Mesenchymal stem cell (in vitro differentiated cells and primary cell): ENCODE results near the gene MVK.

Experiments used
- DNase-seq: peaks from one replicate; pipeline ENCODE4 v3.0.0-alpha.2; 2013
- H2AFZ ChIP-seq: one replicate; pipeline ENCODE4 v1.6.1; 2013; ENCODE audit warnings: low read depth, mild to moderate bottlenecking, control low read depth, inconsistent platforms, low read length, moderate library complexity
- H2AK5ac ChIP-seq: 2 replicates; pipeline ENCODE4 v1.6.1; 2013; ENCODE audit warnings: low read length, moderate library complexity, mild to moderate bottlenecking, inconsistent platforms; ENCODE audit not compliant: severe bottlenecking
- H2BK120ac ChIP-seq: one replicate; pipeline ENCODE4 v1.6.1; 2013; ENCODE audit warnings: low read depth, mild to moderate bottlenecking, inconsistent platforms, low read length, moderate library complexity
- H2BK12ac ChIP-seq, 2 experiments: one replicate each; pipeline ENCODE4 v1.6.1; 2013; ENCODE audit warnings: inconsistent platforms in 2 of 2, low read length in 2 of 2, mild to moderate bottlenecking in 2 of 2, moderate library complexity in 2 of 2, control low read depth in 1 of 2
- H2BK15ac ChIP-seq: one replicate; pipeline ENCODE4 v1.6.1; 2013; ENCODE audit warnings: mild to moderate bottlenecking, low read depth, inconsistent platforms; ENCODE audit not compliant: poor library complexity, severe bottlenecking
- H2BK5ac ChIP-seq: 2 replicates; pipeline ENCODE4 v1.6.1; 2013; ENCODE audit warnings: low read depth, mild to moderate bottlenecking, low read length, control low read depth, inconsistent platforms; ENCODE audit not compliant: poor library complexity, severe bottlenecking
- H3K14ac ChIP-seq, 2 experiments: one replicate each; pipeline ENCODE4 v1.6.1; 2013; ENCODE audit warnings: inconsistent platforms in 2 of 2, low read length in 2 of 2, control low read depth in 1 of 2, mild to moderate bottlenecking in 1 of 2, moderate library complexity in 1 of 2
- H3K18ac ChIP-seq, 2 experiments: one replicate each; pipeline ENCODE4 v1.6.1; 2013; ENCODE audit warnings: inconsistent platforms in 2 of 2, low read length in 2 of 2, control low read depth in 1 of 2, low read depth in 1 of 2, mild to moderate bottlenecking in 1 of 2
- H3K23ac ChIP-seq, 2 experiments: one replicate each; pipeline ENCODE4 v1.6.1; 2013; ENCODE audit warnings: inconsistent platforms in 2 of 2, low read length in 2 of 2, mild to moderate bottlenecking in 2 of 2, moderate library complexity in 2 of 2, control low read depth in 1 of 2
- H3K27ac ChIP-seq: 2 replicates; pipeline ENCODE4 v1.5.1; 2013; ENCODE audit warnings: mild to moderate bottlenecking, moderate library complexity, low read length, control low read depth, inconsistent platforms; ENCODE audit not compliant: poor library complexity, severe bottlenecking
- H3K27me3 ChIP-seq, 2 experiments: 2 replicates each; pipeline versions ENCODE4 v1.6.1 to v1.7.0; 2013; ENCODE audit warnings: low read length in 2 of 2, mild to moderate bottlenecking in 2 of 2, moderate library complexity in 2 of 2, control low read depth in 1 of 2, inconsistent platforms in 1 of 2; ENCODE audit not compliant: control insufficient read depth in 1 of 2, insufficient read depth in 1 of 2
- H3K36me3 ChIP-seq, 2 experiments: 2 replicates each; pipeline versions ENCODE4 v1.6.1 to v1.7.0; 2013; ENCODE audit warnings: low read length in 2 of 2, control low read depth in 1 of 2, inconsistent platforms in 1 of 2, low read depth in 1 of 2, mild to moderate bottlenecking in 1 of 2; ENCODE audit not compliant: insufficient read depth in 2 of 2, control insufficient read depth in 1 of 2
- H3K4ac ChIP-seq, 2 experiments: one replicate each; pipeline ENCODE4 v1.6.1; 2013; ENCODE audit warnings: inconsistent platforms in 2 of 2, low read length in 2 of 2, mild to moderate bottlenecking in 2 of 2, moderate library complexity in 2 of 2, control low read depth in 1 of 2, low read depth in 1 of 2
- H3K4me1 ChIP-seq: 2 replicates; pipeline ENCODE4 v1.6.1; 2013; ENCODE audit warnings: low read depth, low read length, control low read depth; ENCODE audit not compliant: control insufficient read depth, insufficient read depth
- H3K4me2 ChIP-seq: 2 replicates; pipeline ENCODE4 v1.6.1; 2013; ENCODE audit warnings: low read length, mild to moderate bottlenecking, inconsistent platforms; ENCODE audit not compliant: poor library complexity, severe bottlenecking
- H3K4me3 ChIP-seq, 2 experiments: 2 replicates each; pipeline versions ENCODE4 v1.5.1 to v1.7.0; 2013; ENCODE audit warnings: low read length in 2 of 2, mild to moderate bottlenecking in 2 of 2, control low read depth in 1 of 2, low read depth in 1 of 2; ENCODE audit not compliant: insufficient read depth in 1 of 2
- H3K79me1 ChIP-seq: replicated peaks from 2 replicates; pipeline ENCODE4 v1.6.1; 2013; ENCODE audit warnings: mild to moderate bottlenecking, control low read depth, low read length, inconsistent platforms; ENCODE audit not compliant: poor library complexity, severe bottlenecking
- H3K9ac ChIP-seq: 2 replicates; pipeline ENCODE4 v1.7.0; 2013; ENCODE audit warnings: mild to moderate bottlenecking, low read length, moderate library complexity
- H3K9me3 ChIP-seq: 2 replicates; pipeline ENCODE4 v1.7.0; 2013; ENCODE audit warnings: mild to moderate bottlenecking, low read length; ENCODE audit not compliant: control insufficient read depth
- H4K8ac ChIP-seq: one replicate; pipeline ENCODE4 v1.6.1; 2013; ENCODE audit warnings: inconsistent platforms, mild to moderate bottlenecking, low read length, moderate library complexity
- H4K91ac ChIP-seq: one replicate; pipeline ENCODE4 v1.6.1; 2013; ENCODE audit warnings: mild to moderate bottlenecking, low read length, inconsistent platforms
- WGBS: methylation state at CpG from one replicate; pipeline ENCODE4 v1.1.7; 2013; ENCODE audit warnings: mixed read lengths; 5-methylcytosine and 5-hydroxymethylcytosine counted together

The MVK gene

DNA sequence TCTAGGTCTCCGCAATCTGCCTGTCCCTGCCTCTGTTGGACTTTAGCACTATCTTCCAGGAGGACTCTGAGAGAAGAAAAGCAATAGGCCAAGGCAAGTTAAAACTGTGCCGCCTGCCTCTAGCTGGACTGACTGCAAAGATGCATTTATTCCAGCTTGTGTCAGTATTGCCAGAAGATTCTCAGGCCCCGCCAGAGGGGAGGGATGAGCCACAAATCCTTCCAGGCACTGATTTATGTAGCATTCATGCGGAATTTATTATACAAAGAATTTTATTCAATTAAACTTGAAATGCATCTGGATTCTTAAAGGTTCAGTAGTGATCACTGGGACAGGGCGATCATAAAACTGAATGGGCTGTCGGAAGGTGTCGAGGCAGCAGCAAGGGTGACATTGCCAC is 20.1 kb upstream of the MVK start:
- no peak overlapping the region for H3K18ac ChIP-seq
- H2AFZ ChIP-seq = no peak overlapping the region
- H2BK5ac ChIP-seq = no peak overlapping the region
- H2AK5ac ChIP-seq = no peak overlapping the region
- peaks cover 24 to 67% of the 10 kb centered on the region in 2 experiments for H3K27me3 ChIP-seq
- peaks cover 6% of the 10 kb centered on the region in 2 experiments for H3K36me3 ChIP-seq
- H3K9ac ChIP-seq = peak overlapping the region; percentile 16
- H3K14ac ChIP-seq = no peak overlapping the region
- H3K27ac ChIP-seq = no peak overlapping the region
- no peak overlapping the region for H3K4me2 ChIP-seq
- no peak overlapping the region for H3K4ac ChIP-seq
- no peak overlapping the region for H3K23ac ChIP-seq
- no peak overlapping the region for H4K8ac ChIP-seq
- H3K4me1 ChIP-seq = peaks cover 19% of the 10 kb centered on the region
- H3K4me3 ChIP-seq = no peak overlapping the region
- no peak overlapping the region for H4K91ac ChIP-seq
- H2BK15ac ChIP-seq = no peak overlapping the region
- no peak overlapping the region for H2BK120ac ChIP-seq
- no peaks in the 10 kb centered on the region for H3K79me1 ChIP-seq
- no peaks in the 10 kb centered on the region for H3K9me3 ChIP-seq
- H2BK12ac ChIP-seq = no peak overlapping the region
- no peak for DNase-seq
- 96% methylated on average over 5 of the region's 7 CpGs for WGBS

DNA sequence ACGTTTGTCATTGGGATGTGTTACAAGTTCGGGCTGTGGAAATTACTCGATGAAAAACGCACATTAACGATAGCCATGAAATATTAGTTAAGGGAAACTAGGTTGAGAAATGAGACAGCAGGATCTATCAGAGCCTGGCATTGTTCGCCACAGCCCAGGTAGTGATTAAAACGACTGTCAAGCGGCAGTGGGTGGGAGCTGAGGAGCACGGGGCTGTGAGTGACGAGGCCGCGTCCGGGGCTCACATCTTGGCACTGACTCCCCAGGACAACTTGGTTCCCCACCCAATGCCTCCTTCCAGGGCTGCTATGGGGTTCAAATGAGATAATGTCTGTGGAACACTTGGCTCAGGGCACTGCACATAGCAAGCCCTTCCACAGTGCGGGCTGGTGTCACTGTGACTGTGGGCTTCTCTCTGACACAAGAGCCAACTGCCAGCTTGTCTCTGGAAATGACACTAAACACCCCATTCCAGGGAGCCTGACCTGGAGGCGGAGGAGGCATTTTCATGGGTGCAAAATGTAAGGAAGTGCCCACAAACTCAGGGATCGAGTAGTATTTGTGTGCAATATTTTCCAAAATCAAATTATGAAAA is 19.6 kb upstream of the MVK start:
- no peak for DNase-seq
- Histone ChIP-seq H3K36me3 (peaks cover 6% of the 10 kb centered on the region in 2 experiments), H3K9ac (peak overlapping the region; percentile 16), H3K14ac (peak overlapping the region in 1 of 2 experiments; percentile 28), H3K4ac (no peak overlapping the region), H2AK5ac (no peak overlapping the region), H4K91ac (no peak overlapping the region), H2AFZ (no peak overlapping the region), H3K9me3 (no peaks in the 10 kb centered on the region), H4K8ac (no peak overlapping the region), H3K4me3 (peak overlapping the region in 1 of 2 experiments; percentile 14), H3K4me1 (peaks cover 23% of the 10 kb centered on the region), H3K4me2 (no peak overlapping the region), H3K18ac (no peak overlapping the region), H3K79me1 (no peaks in the 10 kb centered on the region), H3K27ac (no peak overlapping the region), H2BK120ac (no peak overlapping the region), H2BK5ac (no peak overlapping the region), H2BK15ac (no peak overlapping the region), H2BK12ac (no peak overlapping the region), H3K23ac (peak overlapping the region in 1 of 2 experiments; percentile 15), H3K27me3 (peaks cover 19 to 62% of the 10 kb centered on the region in 2 experiments)
- 90% methylated on average over 16 of the region's 16 CpGs for WGBS

DNA sequence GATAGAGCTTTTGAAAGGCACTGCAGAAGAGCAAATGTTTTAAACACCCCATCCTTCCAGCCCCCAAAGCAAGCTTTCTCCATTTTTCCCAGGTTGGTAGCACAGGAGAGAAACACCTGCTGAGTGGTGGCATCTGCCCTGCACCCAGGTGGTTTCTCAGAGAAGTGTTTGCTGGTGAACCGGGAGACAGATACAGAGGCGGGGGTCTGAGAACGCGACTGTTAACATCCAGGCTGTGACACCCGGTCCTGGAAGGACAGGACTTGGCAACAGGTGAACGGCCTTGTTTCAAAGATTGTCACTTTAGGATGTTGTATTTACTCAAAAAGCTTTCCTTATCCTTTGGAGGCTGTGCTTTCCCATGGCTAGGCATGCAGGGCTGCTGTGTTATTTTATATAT is 18.8 kb upstream of the MVK start:
- Histone ChIP-seq H2BK15ac (no peak overlapping the region), H3K18ac (no peak overlapping the region), H2BK120ac (no peak overlapping the region), H2BK5ac (no peak overlapping the region), H2AFZ (no peak overlapping the region), H3K4ac (no peak overlapping the region), H2AK5ac (no peak overlapping the region), H3K4me3 (no peak overlapping the region), H3K36me3 (peaks cover 6% of the 10 kb centered on the region in 2 experiments), H3K9ac (no peak overlapping the region), H3K23ac (no peak overlapping the region), H3K27ac (no peak overlapping the region), H2BK12ac (no peak overlapping the region), H4K8ac (no peak overlapping the region), H3K79me1 (no peaks in the 10 kb centered on the region), H3K9me3 (no peaks in the 10 kb centered on the region), H3K27me3 (peaks cover 19 to 54% of the 10 kb centered on the region in 2 experiments), H3K4me2 (no peak overlapping the region), H4K91ac (no peak overlapping the region), H3K14ac (no peak overlapping the region), H3K4me1 (peaks cover 22% of the 10 kb centered on the region)
- DNase-seq = no peak
- 100% methylated on average over 6 of the region's 6 CpGs for WGBS

DNA sequence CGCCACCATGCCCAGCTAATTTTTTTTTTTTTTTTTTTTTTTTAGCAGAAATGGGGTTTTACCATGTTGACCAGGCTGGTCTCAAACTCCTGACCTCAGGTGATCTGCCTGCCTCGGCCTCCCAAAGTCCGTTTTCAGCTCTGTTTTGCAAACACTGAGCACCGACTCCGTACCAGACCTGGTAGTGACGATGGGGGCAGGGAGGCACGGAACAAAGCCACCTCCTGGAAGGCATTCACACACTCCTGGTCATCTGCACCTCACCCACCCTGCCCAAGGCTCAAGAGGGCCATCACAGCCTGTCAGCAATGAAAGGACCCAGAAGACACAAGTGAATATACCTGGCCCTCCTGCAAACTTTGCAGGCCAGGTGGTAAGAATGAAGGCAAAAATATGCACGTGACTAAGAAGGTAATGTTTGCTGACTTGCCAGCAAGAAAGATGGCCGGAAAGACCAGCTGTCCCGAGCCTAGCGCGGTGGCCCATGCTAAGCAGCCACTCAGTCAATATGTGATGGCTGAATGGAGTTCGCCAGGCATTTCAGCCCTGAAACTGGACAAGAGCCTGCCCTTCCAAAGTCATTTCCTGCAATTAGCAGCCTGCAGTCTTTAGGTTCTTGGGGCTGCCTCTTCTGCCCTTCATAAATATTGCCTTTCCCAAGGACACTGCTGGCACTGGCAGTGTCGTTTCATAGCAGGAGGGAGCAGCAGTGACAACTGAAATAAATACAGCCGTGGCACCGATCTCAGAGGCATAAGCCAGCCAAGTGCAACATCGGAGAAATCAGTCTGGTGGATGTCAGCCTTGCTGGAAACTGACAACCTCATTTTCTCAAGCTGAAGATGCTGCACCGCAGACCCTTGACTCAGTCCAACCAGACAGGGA is 17.9 kb upstream of the MVK start:
- H2AK5ac ChIP-seq = no peak overlapping the region
- DNase-seq = no peak
- no peak overlapping the region for H2BK12ac ChIP-seq
- peaks cover 13 to 45% of the 10 kb centered on the region in 2 experiments for H3K27me3 ChIP-seq
- no peak overlapping the region for H3K9ac ChIP-seq
- H2BK120ac ChIP-seq = no peak overlapping the region
- H2BK5ac ChIP-seq = no peak overlapping the region
- H3K36me3 ChIP-seq = peaks cover 6% of the 10 kb centered on the region in 2 experiments
- H3K9me3 ChIP-seq = no peaks in the 10 kb centered on the region
- no peaks in the 10 kb centered on the region for H3K79me1 ChIP-seq
- H2BK15ac ChIP-seq = no peak overlapping the region
- no peak overlapping the region for H4K8ac ChIP-seq
- no peak overlapping the region for H3K27ac ChIP-seq
- H3K4ac ChIP-seq = no peak overlapping the region
- no peak overlapping the region for H3K18ac ChIP-seq
- peaks cover 16% of the 10 kb centered on the region for H3K4me1 ChIP-seq
- H3K4me2 ChIP-seq = no peak overlapping the region
- H3K4me3 ChIP-seq = no peak overlapping the region
- no peak overlapping the region for H4K91ac ChIP-seq
- H3K14ac ChIP-seq = no peak overlapping the region
- no peak overlapping the region for H3K23ac ChIP-seq
- WGBS = 85% methylated on average over 17 of the region's 18 CpGs
- H2AFZ ChIP-seq = no peak overlapping the region
